HepG2 (cell line): ENCODE data around the gene MGAT5. TPM values are rescaled to one million over a fixed set of nuclear protein-coding genes. Genes with fewer than 3 reads are reported as not detected.

Experiments
- ATAC-seq: fragments of 200-7000 bp; cut with Tn5 transposase; 3 replicates; pipeline ENCODE4 v1.9.1; 2020; ENCODE audit warnings: mild to moderate bottlenecking, moderate library complexity
- BruUV-seq: library from RNA; stranded (reverse); fragments of 400-500 nt; replicated peaks from 2 replicates; lab custom pipeline; 2021; lab: Mats Ljungman, UMichigan
- CTCF ChIA-PET: fragments of 300-600 bp; formaldehyde crosslinking; extraction: SDS; loops from one replicate; lab custom pipeline; 2021; ENCODE audit warnings: low total read pairs, inconsistent platforms, low intra/inter-chr PET ratio; lab: Yijun Ruan, JAX
- POLR2A ChIA-PET: fragments of 350-600 bp; sonication (Branson Sonifier 250); formaldehyde crosslinking; loops from one replicate; lab custom pipeline; 2020; ENCODE audit warnings: antibody characterized with exemption, inconsistent platforms; lab: Yijun Ruan, JAX
- DNase-seq: peaks from one replicate; pipeline ENCODE4 v3.0.0-alpha.2; 2015; ENCODE audit warnings: low spot score
- FAIRE-seq: peaks from 3 replicates; lab custom pipeline; 2011; peaks lifted over from hg19 to GRCh38; lab: Jason Lieb, UNC
- H2AFZ ChIP-seq: one replicate; pipeline ENCODE4 v1.6.1; 2011; ENCODE audit warnings: low read length, inconsistent platforms
- H3K27ac ChIP-seq: fragments of 300-600 bp; 3 replicates; pipeline ENCODE4 v1.8.0; 2011; ENCODE audit warnings: mixed run types, mild to moderate bottlenecking, mixed read lengths, low read length, inconsistent platforms; ENCODE audit not compliant: insufficient read depth; ENCODE audit errors: extremely low read length
- H3K27me3 ChIP-seq, 2 experiments: fragments of 200-600 bp in 1 of 2; 2 replicates in 1 of 2; 3 replicates in 1 of 2; pipeline versions ENCODE4 v1.6.0 to v1.8.0; 2011; ENCODE audit warnings: low read length in 2 of 2, mild to moderate bottlenecking in 2 of 2, moderate library complexity in 2 of 2, inconsistent platforms in 1 of 2; ENCODE audit not compliant: insufficient read depth in 2 of 2, control insufficient read depth in 1 of 2
- H3K36me3 ChIP-seq, 2 experiments: fragments of 200-600 bp in 1 of 2; replicated peaks in 1 of 2; 2 replicates in 1 of 2; 3 replicates in 1 of 2; pipeline versions ENCODE4 v1.5.1 to v1.8.0; 2011; ENCODE audit warnings: low read length in 2 of 2, inconsistent platforms in 1 of 2; ENCODE audit not compliant: insufficient read depth in 2 of 2, control insufficient read depth in 1 of 2
- H3K4me1 ChIP-seq: 2 replicates; pipeline ENCODE4 v1.5.1; 2012; ENCODE audit warnings: low read length, inconsistent platforms; ENCODE audit not compliant: insufficient read depth
- H3K4me2 ChIP-seq: 2 replicates; pipeline ENCODE4 v1.6.0; 2011; ENCODE audit warnings: low read depth, low read length, inconsistent platforms
- H3K4me3 ChIP-seq, 3 experiments: fragments of 200-600 bp in 1 of 3; sonication (generic), shearing (Covaris generic) in 1 of 3; replicated peaks in 1 of 3; 2 replicates each; pipeline ENCODE4 v1.5.1; 2011 to 2016; ENCODE audit warnings: low read length in 3 of 3, inconsistent platforms in 2 of 3, low read depth in 2 of 3, mild to moderate bottlenecking in 2 of 3, control low read depth in 1 of 3, mixed read lengths in 1 of 3; ENCODE audit not compliant: insufficient read depth in 1 of 3
- H3K79me2 ChIP-seq: one replicate; pipeline ENCODE4 v1.6.1; 2011; ENCODE audit warnings: low read length, inconsistent platforms; ENCODE audit not compliant: insufficient read depth
- H3K9ac ChIP-seq: 2 replicates; pipeline ENCODE4 v1.6.0; 2011; ENCODE audit warnings: mild to moderate bottlenecking, low read depth, low read length, inconsistent platforms; ENCODE audit not compliant: insufficient read depth
- H3K9me3 ChIP-seq: 2 replicates; pipeline ENCODE4 v1.5.1; 2012; ENCODE audit warnings: mild to moderate bottlenecking, low read length
- H4K20me1 ChIP-seq: 2 replicates; pipeline ENCODE4 v1.6.0; 2011; ENCODE audit warnings: inconsistent platforms, mild to moderate bottlenecking, low read length, moderate library complexity; ENCODE audit not compliant: insufficient read depth
- DNMT1 ChIP-seq: sonication (generic); formaldehyde crosslinking; IDR thresholded peaks from 2 replicates; pipeline ENCODE4 v1.5.1; 2020; ENCODE audit warnings: mild to moderate bottlenecking, missing genetic modification reagents
- GZF1 ChIP-seq: sonication (generic); formaldehyde crosslinking; IDR thresholded peaks from 2 replicates; pipeline ENCODE4 v1.5.1; 2020; ENCODE audit warnings: mild to moderate bottlenecking, missing genetic modification reagents
- HMGA1 ChIP-seq: sonication (generic); formaldehyde crosslinking; conservative IDR thresholded peaks from 2 replicates; pipeline ENCODE4 v1.4.0; 2020; ENCODE audit warnings: missing genetic modification reagents
- KDM3A ChIP-seq: IDR thresholded peaks from 2 replicates; pipeline ENCODE4 v1.6.1; 2018; ENCODE audit warnings: low read depth, missing compliant biosample characterization
- REPIN1 ChIP-seq: sonication (generic); formaldehyde crosslinking; IDR thresholded peaks from 2 replicates; pipeline ENCODE4 v1.8.0; 2022; ENCODE audit warnings: missing genetic modification reagents, low read depth, mild to moderate bottlenecking, borderline replicate concordance
- SAP130 ChIP-seq: IDR thresholded peaks from 2 replicates; pipeline ENCODE4 v1.6.1; 2016; ENCODE audit warnings: low read depth
- THRA ChIP-seq: sonication (generic); formaldehyde crosslinking; IDR thresholded peaks from 2 replicates; pipeline ENCODE4 v1.4.0; 2020; ENCODE audit warnings: missing genetic modification reagents, borderline replicate concordance
- ZNF333 ChIP-seq: sonication (generic); formaldehyde crosslinking; IDR thresholded peaks from 2 replicates; pipeline ENCODE4 v1.4.0; 2020; ENCODE audit warnings: mild to moderate bottlenecking, missing genetic modification reagents, borderline replicate concordance
- WGBS: methylation state at CpG from one replicate; pipeline ENCODE4 v1.1.6; 2017; ENCODE audit warnings: low lambda C conversion rate; 5-methylcytosine and 5-hydroxymethylcytosine counted together
- in situ Hi-C: cut with HindIII; loops from 2 replicates; pipeline ENCODE4 v1.10.0; 2017; ENCODE audit warnings: low pct_unique_long_range_greater_than_20kb; ENCODE audit not compliant: extremely low pct_ligation_motif_present
- intact Hi-C: fragments of 100-400 bp; cut with micrococcal nuclease; formaldehyde crosslinking; loops from one replicate; pipeline ENCODE4 v1.10.0; 2022; ENCODE audit not compliant: unreplicated experiment
- polyA plus RNA-seq, 8 experiments: library from polyadenylated mRNA; depleted of rRNA in 3 of 8; stranded (reverse) in 7 of 8; unstranded in 1 of 8; fragments of >200 nt; fragmentation: Illumina TruSeq in 4 of 8; extraction: Trizol in 4 of 8; gene quantifications; 2 replicates each; pipeline versions ENCODE4 v1.2.1 to v1.2.3, GENCODE V29; 2011 to 2016; ENCODE audit warnings: low read depth in 4 of 8, missing spikeins in 1 of 8, mixed read lengths in 1 of 8; ENCODE audit not compliant: insufficient read depth in 1 of 8
- total RNA-seq, 5 experiments: library from RNA; depleted of rRNA; stranded (reverse); fragments of >200 nt; fragmentation: Illumina TruSeq; extraction: Trizol; gene quantifications; 2 replicates each; pipeline ENCODE4 v1.2.3, GENCODE V29; 2016; ENCODE audit warnings: low read depth in 1 of 5
- TF ChIP-seq, protein P1 (sequence below): sonication (generic); formaldehyde crosslinking; IDR thresholded peaks from 2 replicates; pipeline ENCODE4 v1.4.0; 2020; ENCODE audit warnings: low read depth, mild to moderate bottlenecking, missing genetic modification reagents

MGAT5 gene
- total and polyA plus RNA-seq, 2 of the 13 experiments (the other 11 are each of a cell fraction or from before 2014, with no cell fraction given), result 33.1 to 60.2 TPM

DNA sequence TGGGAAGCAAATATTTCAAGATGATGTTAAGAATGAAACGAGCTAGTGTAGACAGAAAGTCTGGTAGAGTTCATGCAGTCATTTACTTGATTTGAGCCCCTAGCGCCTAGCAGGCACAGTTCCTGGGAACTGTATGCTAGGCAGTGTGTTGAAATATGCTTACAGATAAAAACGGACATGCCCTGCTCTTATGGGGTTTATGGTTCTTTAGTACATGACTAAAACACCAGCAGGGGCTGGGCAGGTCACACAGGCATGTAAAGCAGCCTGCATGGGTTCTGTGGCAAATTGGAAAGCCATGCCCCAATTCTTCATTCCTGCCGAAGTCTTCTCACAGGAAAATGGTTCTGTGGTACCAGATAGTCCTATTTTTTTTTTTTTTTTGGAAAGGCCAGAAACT lies 27.3 kb upstream of the MGAT5 start:
- no TSS peak for BruUV-seq
- CTCF ChIA-PET, result no interaction called here
- DNase-seq (no peak), FAIRE-seq (no peak), ATAC-seq (no peak)
- H3K4me1 ChIP-seq, result no peaks in the 10 kb centered on the region
- H2AFZ ChIP-seq, result no peak overlapping the region
- WGBS, result 69% methylated on average over 4 of the region's 4 CpGs
- peaks cover 16% of the 10 kb centered on the region; the same call in 1 of the 2 replicates for H3K9me3 ChIP-seq
- H3K27ac ChIP-seq, result no peak overlapping the region
- TF ChIP-seq, protein P1, sequence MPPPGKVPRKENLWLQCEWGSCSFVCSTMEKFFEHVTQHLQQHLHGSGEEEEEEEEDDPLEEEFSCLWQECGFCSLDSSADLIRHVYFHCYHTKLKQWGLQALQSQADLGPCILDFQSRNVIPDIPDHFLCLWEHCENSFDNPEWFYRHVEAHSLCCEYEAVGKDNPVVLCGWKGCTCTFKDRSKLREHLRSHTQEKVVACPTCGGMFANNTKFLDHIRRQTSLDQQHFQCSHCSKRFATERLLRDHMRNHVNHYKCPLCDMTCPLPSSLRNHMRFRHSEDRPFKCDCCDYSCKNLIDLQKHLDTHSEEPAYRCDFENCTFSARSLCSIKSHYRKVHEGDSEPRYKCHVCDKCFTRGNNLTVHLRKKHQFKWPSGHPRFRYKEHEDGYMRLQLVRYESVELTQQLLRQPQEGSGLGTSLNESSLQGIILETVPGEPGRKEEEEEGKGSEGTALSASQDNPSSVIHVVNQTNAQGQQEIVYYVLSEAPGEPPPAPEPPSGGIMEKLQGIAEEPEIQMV (CRISPR knock-in tag), result no peak
- TF ChIP-seq GZF1 (CRISPR knock-in tag), result peak; percentile 47; the same call in 1 of the 2 replicates
- intact Hi-C loops (loop anchor here (5.0 kb wide), 1 partner anchor 186 kb away; no protein-coding TSS in a partner anchor), in situ Hi-C loops (no loop called here)
- no peak overlapping the region for H3K4me2 ChIP-seq
- H3K9ac ChIP-seq, result no peak overlapping the region
- H3K4me3 ChIP-seq, result no peak overlapping the region
- no peaks in the 10 kb centered on the region for H4K20me1 ChIP-seq
- H3K27me3 ChIP-seq, result no peaks in the 10 kb centered on the region
- H3K36me3 ChIP-seq, result no peaks in the 10 kb centered on the region
- H3K79me2 ChIP-seq, result peaks cover 15% of the 10 kb centered on the region
- POLR2A ChIA-PET, result no interaction called here

- Histone ChIP-seq H3K4me3 (no peak overlapping the region), H3K9ac (no peak overlapping the region), H3K9me3 (peaks cover 16% of the 10 kb centered on the region; the same call in 1 of the 2 replicates), H3K27ac (no peak overlapping the region), H3K4me2 (no peak overlapping the region), H2AFZ (no peak overlapping the region), H4K20me1 (no peaks in the 10 kb centered on the region), H3K36me3 (no peaks in the 10 kb centered on the region), H3K27me3 (no peaks in the 10 kb centered on the region), H3K79me2 (peaks cover 16% of the 10 kb centered on the region), H3K4me1 (no peaks in the 10 kb centered on the region)
- in situ Hi-C loops (no loop called here), intact Hi-C loops (loop anchor here (5.0 kb wide), 1 partner anchor 185 kb away; no protein-coding TSS in a partner anchor)
- 98% methylated on average over 3 of the region's 3 CpGs for WGBS
- BruUV-seq, result no TSS peak
- TF ChIP-seq HMGA1 (CRISPR knock-in tag) (no peak), SAP130 (CRISPR knock-in tag) (no peak), REPIN1 (CRISPR knock-in tag) (no peak), THRA (CRISPR knock-in tag) (no peak), KDM3A (CRISPR knock-in tag) (no peak), ZNF333 (CRISPR knock-in tag) (no peak), DNMT1 (CRISPR knock-in tag) (no peak)
- CTCF ChIA-PET, result interaction anchor here (0.9 to 2.0 kb wide), 3 partner anchors 17 to 223 kb away, joined by 4 to 10 read pairs (median 5); no protein-coding TSS in a partner anchor
- DNase-seq (no peak), FAIRE-seq (no peak), ATAC-seq (no peak)
- POLR2A ChIA-PET, result no interaction called here
Measured at GRCh38 chr2:134227666-134228065, 26.2 kb upstream of the MGAT5 start.
